ENCODE data around the gene ZNF784. TPM values are rescaled to one million over a fixed set of nuclear protein-coding genes. Genes with fewer than 3 reads are reported as not detected.
A peak's percentile ranks its signal among the peaks of the same experiment; 100 is the strongest.

The ZNF784 gene
- total and polyA plus RNA-seq, 2 of the 13 experiments (the other 11 are each of a cell fraction or from before 2014, with no cell fraction given): 4.1 to 4.2 TPM

- TF ChIP-seq MED8 (CRISPR knock-in tag; IDR thresholded peaks at IDR 0.05; ENCODE audit: insufficient replicate concordance) (no peak), KMT2B (CRISPR knock-in tag; IDR thresholded peaks at IDR 0.05) (0 out of 2 replicates have a peak, but pooled peaks have one; percentile 26), SIN3A (IDR thresholded peaks at IDR 0.05; ENCODE audit: borderline replicate concordance, low read depth, low read length) (no peak), ZNF619 (CRISPR knock-in tag; IDR thresholded peaks at IDR 0.05) (no peak), CAMTA2 (CRISPR knock-in tag; IDR thresholded peaks at IDR 0.05; ENCODE audit: borderline replicate concordance) (no peak), SAFB2 (CRISPR knock-in tag; IDR thresholded peaks at IDR 0.05; ENCODE audit: borderline replicate concordance, low read depth) (no peak), ZBTB4 (CRISPR knock-in tag; IDR thresholded peaks at IDR 0.05; ENCODE audit: borderline replicate concordance) (no peak), TBP (CRISPR knock-in tag; IDR thresholded peaks at IDR 0.05) (no peak), ELF1 (CRISPR knock-in tag; IDR thresholded peaks at IDR 0.05) (no peak), TEAD3 (CRISPR knock-in tag; optimal IDR thresholded peaks at IDR 0.05; ENCODE audit: borderline replicate concordance) (peak; percentile 16), PHF20 (CRISPR knock-in tag; IDR thresholded peaks at IDR 0.05) (no peak), ZNF782 (CRISPR knock-in tag; IDR thresholded peaks at IDR 0.05; ENCODE audit: borderline replicate concordance) (no peak), FOXA3 (CRISPR knock-in tag; IDR thresholded peaks at IDR 0.05) (no peak), FOXK2 (IDR thresholded peaks at IDR 0.05) (0 out of 2 replicates have a peak, but pooled peaks have one; percentile 6), LCORL (IDR thresholded peaks at IDR 0.05) (no peak), LCORL (CRISPR knock-in tag; IDR thresholded peaks at IDR 0.05) (no peak; the same call in 1 of the 2 replicates), ZNF276 (CRISPR knock-in tag; IDR thresholded peaks at IDR 0.05; ENCODE audit: low read depth) (no peak), HHEX (CRISPR knock-in tag; IDR thresholded peaks at IDR 0.05) (no peak), EEA1 (CRISPR knock-in tag; IDR thresholded peaks at IDR 0.05; ENCODE audit: borderline replicate concordance) (no peak), PHF5A (CRISPR knock-in tag; IDR thresholded peaks at IDR 0.05; ENCODE audit: low read depth, unreplicated experiment) (no peak)
- TF ChIP-seq, protein P1, sequence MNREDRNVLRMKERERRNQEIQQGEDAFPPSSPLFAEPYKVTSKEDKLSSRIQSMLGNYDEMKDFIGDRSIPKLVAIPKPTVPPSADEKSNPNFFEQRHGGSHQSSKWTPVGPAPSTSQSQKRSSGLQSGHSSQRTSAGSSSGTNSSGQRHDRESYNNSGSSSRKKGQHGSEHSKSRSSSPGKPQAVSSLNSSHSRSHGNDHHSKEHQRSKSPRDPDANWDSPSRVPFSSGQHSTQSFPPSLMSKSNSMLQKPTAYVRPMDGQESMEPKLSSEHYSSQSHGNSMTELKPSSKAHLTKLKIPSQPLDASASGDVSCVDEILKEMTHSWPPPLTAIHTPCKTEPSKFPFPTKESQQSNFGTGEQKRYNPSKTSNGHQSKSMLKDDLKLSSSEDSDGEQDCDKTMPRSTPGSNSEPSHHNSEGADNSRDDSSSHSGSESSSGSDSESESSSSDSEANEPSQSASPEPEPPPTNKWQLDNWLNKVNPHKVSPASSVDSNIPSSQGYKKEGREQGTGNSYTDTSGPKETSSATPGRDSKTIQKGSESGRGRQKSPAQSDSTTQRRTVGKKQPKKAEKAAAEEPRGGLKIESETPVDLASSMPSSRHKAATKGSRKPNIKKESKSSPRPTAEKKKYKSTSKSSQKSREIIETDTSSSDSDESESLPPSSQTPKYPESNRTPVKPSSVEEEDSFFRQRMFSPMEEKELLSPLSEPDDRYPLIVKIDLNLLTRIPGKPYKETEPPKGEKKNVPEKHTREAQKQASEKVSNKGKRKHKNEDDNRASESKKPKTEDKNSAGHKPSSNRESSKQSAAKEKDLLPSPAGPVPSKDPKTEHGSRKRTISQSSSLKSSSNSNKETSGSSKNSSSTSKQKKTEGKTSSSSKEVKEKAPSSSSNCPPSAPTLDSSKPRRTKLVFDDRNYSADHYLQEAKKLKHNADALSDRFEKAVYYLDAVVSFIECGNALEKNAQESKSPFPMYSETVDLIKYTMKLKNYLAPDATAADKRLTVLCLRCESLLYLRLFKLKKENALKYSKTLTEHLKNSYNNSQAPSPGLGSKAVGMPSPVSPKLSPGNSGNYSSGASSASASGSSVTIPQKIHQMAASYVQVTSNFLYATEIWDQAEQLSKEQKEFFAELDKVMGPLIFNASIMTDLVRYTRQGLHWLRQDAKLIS (CRISPR knock-in tag; IDR thresholded peaks at IDR 0.05): no peak
Measured at GRCh38 chr19:55579766-55580621, 44.4 kb downstream of the ZNF784 start (continued).

Data from HepG2 (cell line).